ENCODE measurements around the gene TUSC2. TPM values are rescaled to one million over a fixed set of nuclear protein-coding genes. Genes with fewer than 3 reads are reported as not detected.

TUSC2 gene
- total and polyA plus RNA-seq, 2 of the 8 experiments (the other 6 are each of a cell fraction or from before 2014, with no cell fraction given): 33.3 to 65.4 TPM

- 91% methylated on average over 12 of the region's 12 CpGs; no CpG with 5 or more reads in 1 of the 2 experiments for WGBS, 2 experiments (ENCODE audit: extremely low coverage in 1 of 2, insufficient coverage in 1 of 2, insufficient read length in 1 of 2, insufficient replicate concordance in 2 of 2, low coverage in 1 of 2, low lambda C conversion rate in 2 of 2, missing lambda C conversion rate in 1 of 2)
- peaks cover 10% of the 10 kb centered on the region for H3K23me2 ChIP-seq (ENCODE audit: low read depth, low read length)
- peaks cover 0 to 15% of the 10 kb centered on the region in 2 experiments; a peak in 3 of 4 replicates for H3K79me2 ChIP-seq (ENCODE audit: control insufficient read depth in 1 of 2, insufficient read depth in 2 of 2, low read length in 2 of 2)
- no peak overlapping the region for H4K5ac ChIP-seq (ENCODE audit: insufficient read length, low read depth, low read length)
- 0 out of 2 replicates have a peak overlapping the region, but pooled peaks have one; percentile 41 for H4K8ac ChIP-seq (ENCODE audit: extremely low read depth, insufficient read depth, low read length)
- no peak overlapping the region for H3K18ac ChIP-seq (ENCODE audit: extremely low read depth, low read length)
- no peak for TF ChIP-seq KDM5A (IDR thresholded peaks at IDR 0.05; ENCODE audit: low read length)
- no peak for TF ChIP-seq HDAC6 (IDR thresholded peaks at IDR 0.05; ENCODE audit: low read depth, low read length)
- CTCF ChIA-PET (ENCODE audit: partially characterized antibody): interaction anchor here (0.5 to 4.3 kb wide), 11 partner anchors 9 to 99 kb away, joined by 3 to 15 read pairs (median 3); partner anchors contain the start of genes HYAL2 and LSMEM2
- H4K20me1 ChIP-seq (replicated peaks in 1 of 2; ENCODE audit: control insufficient read depth in 1 of 2, insufficient read depth in 2 of 2, low read length in 2 of 2): peaks cover 0 to 8% of the 10 kb centered on the region in 2 experiments
- H3K4me1 ChIP-seq (replicated peaks in 1 of 4; ENCODE audit: control insufficient read depth in 3 of 4, insufficient read depth in 4 of 4, low read length in 3 of 4): peaks cover 0 to 9% (median 5%) of the 10 kb centered on the region in 4 experiments; a peak in 5 of 7 replicates
- H3K4me3 ChIP-seq (ENCODE audit: extremely low read depth in 1 of 4, insufficient read depth in 2 of 4, low read depth in 3 of 4, low read length in 4 of 4): peak overlapping the region in 1 of 4 experiments; percentile 94; a peak in 1 of 8 replicates
- H3K14ac ChIP-seq (ENCODE audit: insufficient read length): no peak overlapping the region
- H3K27ac ChIP-seq (ENCODE audit: low read depth, low read length): 0 out of 2 replicates have a peak overlapping the region, but pooled peaks have one; percentile 37
- H3K9ac ChIP-seq (replicated peaks in 1 of 4; ENCODE audit: extremely low read depth in 1 of 4, low read depth in 3 of 4, low read length in 3 of 4): no peak overlapping the region
- no peaks in the 10 kb centered on the region; a peak in 2 of 7 replicates for H3K27me3 ChIP-seq (replicated peaks in 1 of 4; ENCODE audit: control insufficient read depth in 3 of 4, extremely low read depth in 1 of 4, insufficient read depth in 3 of 4, low read length in 3 of 4)
- peak overlapping the region; percentile 93 to 95; a peak in 3 of 4 replicates for H3K4me2 ChIP-seq (ENCODE audit: insufficient read depth in 1 of 2, low read depth in 2 of 2, low read length in 2 of 2)
- no peak overlapping the region for H3K56ac ChIP-seq (replicated peaks; ENCODE audit: insufficient read length, low read depth, low read length)
- H3K36me3 ChIP-seq (ENCODE audit: control insufficient read depth in 2 of 4, insufficient read depth in 4 of 4, low read length in 3 of 4): peaks cover 12 to 20% (median 18%) of the 10 kb centered on the region in 4 experiments
- peaks cover 8% of the 10 kb centered on the region; the same call in 1 of the 2 replicates for H3K79me1 ChIP-seq (ENCODE audit: low read depth, low read length)
- H2BK15ac ChIP-seq (ENCODE audit: low read length): no peak overlapping the region
- H3K9me3 ChIP-seq (ENCODE audit: insufficient read depth in 2 of 2, low read depth in 1 of 2, low read length in 1 of 2): no peaks in the 10 kb centered on the region
- no peak overlapping the region for H2BK12ac ChIP-seq (ENCODE audit: low read depth, low read length)
- no peak overlapping the region for H2BK20ac ChIP-seq (ENCODE audit: low read length)
- POLR2A ChIA-PET (ENCODE audit: partially characterized antibody): interaction anchor here (0.8 to 6.8 kb wide), 10 partner anchors 9 to 55 kb away, joined by 3 to 122 read pairs (median 4); partner anchors contain the start of genes HYAL2, LSMEM2 and TUSC2
- no peak overlapping the region for H2BK120ac ChIP-seq (replicated peaks; ENCODE audit: low read depth, low read length)
- 0 out of 2 replicates have a peak overlapping the region, but pooled peaks have one; percentile 67 for H2BK5ac ChIP-seq (ENCODE audit: low read depth, low read length)
- H2AK5ac ChIP-seq (ENCODE audit: low read depth, low read length): no peak overlapping the region
- no peak overlapping the region for H3K4ac ChIP-seq (replicated peaks; ENCODE audit: insufficient read length, low read depth, low read length)
- no peak for DNase-seq (ENCODE audit: low read depth in 1 of 2, low spot score in 2 of 2)
- no peak overlapping the region for H3K23ac ChIP-seq (ENCODE audit: insufficient read length)
- no peak for FAIRE-seq
- H4K91ac ChIP-seq (replicated peaks; ENCODE audit: insufficient read length, low read length): peak overlapping the region; percentile 59
- H2AFZ ChIP-seq (ENCODE audit: low read length): no peak overlapping the region
Observed at GRCh38 chr3:50293079-50293801, 34.8 kb downstream of the TUSC2 start.
